Stimulated activated naive CD8-positive, alpha-beta T cell treated with anti-CD3 and anti-CD28 coated beads, Interleukin-15, Interleukin-2, amounts not matched to agents 100 ng/mL and 50 ng/mL, for 24 hours (primary cell): ENCODE results near the gene NR4A1.
A peak's percentile ranks its signal among the peaks of the same experiment; 100 is the strongest.

Experiments
- H3K27ac Mint-ChIP-seq: one replicate; pipeline ENCODE4 v1.8.0; 2021; ENCODE audit warnings: mild to moderate bottlenecking, mixed read lengths
- H3K27me3 Mint-ChIP-seq: one replicate; pipeline ENCODE4 v1.8.0; 2021; ENCODE audit warnings: mixed read lengths
- H3K36me3 Mint-ChIP-seq: one replicate; pipeline ENCODE4 v1.8.0; 2021; ENCODE audit warnings: low read depth, mixed read lengths
- H3K4me1 Mint-ChIP-seq: one replicate; pipeline ENCODE4 v1.8.0; 2021; ENCODE audit warnings: low read depth, mixed read lengths
- H3K4me3 Mint-ChIP-seq: one replicate; pipeline ENCODE4 v1.8.0; 2021; ENCODE audit warnings: mild to moderate bottlenecking, mixed read lengths
- H3K9me3 Mint-ChIP-seq: one replicate; pipeline ENCODE4 v1.8.0; 2021; ENCODE audit warnings: mixed read lengths

The NR4A1 gene

DNA sequence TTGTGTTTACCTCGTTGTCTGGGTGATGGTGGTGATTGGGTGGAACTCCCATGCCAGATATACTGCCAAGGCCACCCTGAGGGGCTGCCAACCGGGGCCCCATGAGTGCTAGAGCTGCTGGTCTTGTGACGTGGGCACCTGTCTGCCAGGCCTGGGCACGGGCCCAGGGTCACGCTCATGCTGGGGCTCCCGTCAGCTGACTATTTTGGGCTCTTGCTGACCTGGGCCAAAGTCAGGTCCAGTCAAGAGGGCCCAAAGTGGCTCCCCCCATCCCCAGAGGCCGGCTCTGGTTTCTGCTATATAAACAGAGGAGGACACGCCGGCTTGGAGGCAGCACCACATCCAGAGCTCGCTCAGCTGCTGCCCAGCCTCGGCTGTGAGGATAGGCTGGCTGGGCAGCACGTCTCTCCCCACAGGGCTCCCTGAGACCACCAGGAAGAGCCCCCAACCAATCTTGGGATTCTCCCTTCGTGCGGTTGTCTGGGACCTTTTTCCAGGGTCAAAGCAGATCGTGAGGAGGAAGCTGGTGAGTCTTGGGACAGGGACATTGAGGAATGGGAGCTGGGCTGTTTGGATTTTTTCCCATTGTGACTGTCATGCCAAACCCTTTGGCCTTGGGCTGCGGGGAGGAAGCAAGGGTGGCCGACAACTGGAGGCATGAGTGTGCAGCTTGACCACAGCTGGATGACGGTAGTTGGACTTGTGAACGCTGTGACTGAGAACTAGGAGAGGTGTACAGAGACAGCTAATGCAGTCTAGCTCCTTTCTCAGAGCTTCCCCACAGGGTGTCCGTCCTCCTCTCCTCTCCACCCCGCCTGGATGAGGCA is 7.6 kb upstream of the NR4A1 start:
- no peaks in the 10 kb centered on the region for H3K27me3 Mint-ChIP-seq
- H3K4me1 Mint-ChIP-seq = peaks cover 62% of the 10 kb centered on the region
- peaks cover 20% of the 10 kb centered on the region for H3K36me3 Mint-ChIP-seq
- no peak overlapping the region for H3K27ac Mint-ChIP-seq
- H3K9me3 Mint-ChIP-seq = no peaks in the 10 kb centered on the region
- no peak overlapping the region for H3K4me3 Mint-ChIP-seq

DNA sequence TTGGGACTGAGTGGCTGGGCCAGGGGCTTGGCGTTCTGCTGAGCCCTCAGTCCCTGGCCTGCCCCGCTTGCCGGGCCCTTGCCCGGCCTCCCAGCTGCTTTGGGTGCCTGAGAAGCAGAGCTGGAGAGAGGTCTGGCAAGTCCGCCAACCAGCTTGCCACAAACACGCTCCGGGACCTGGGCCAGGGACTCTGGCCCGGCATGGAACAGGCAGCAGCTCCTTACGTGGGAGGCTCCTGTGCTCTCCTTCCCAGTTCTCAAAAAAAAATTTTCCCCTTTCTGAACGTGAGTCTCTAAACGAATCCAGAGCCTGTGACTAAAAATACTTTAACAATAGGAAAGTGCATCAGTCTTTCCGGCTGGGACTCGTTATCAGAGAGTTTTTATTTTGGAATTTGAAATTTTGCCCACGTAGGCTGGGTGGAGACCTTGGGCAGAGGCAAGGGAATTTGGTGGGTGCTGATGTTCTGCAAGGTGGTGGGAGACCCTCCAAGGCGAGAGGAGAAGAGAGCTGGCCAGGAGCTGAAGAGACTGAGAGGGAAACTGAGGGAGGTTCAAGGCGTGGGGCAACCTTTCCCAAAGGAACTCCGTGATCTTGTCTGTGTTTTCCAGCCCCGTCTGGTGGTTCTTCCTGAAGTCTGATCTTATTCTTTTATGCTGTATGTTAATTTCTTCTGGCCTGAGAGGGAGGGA is 6.8 kb upstream of the NR4A1 start:
- peaks cover 58% of the 10 kb centered on the region for H3K4me1 Mint-ChIP-seq
- no peak overlapping the region for H3K4me3 Mint-ChIP-seq
- H3K27me3 Mint-ChIP-seq = no peaks in the 10 kb centered on the region
- H3K27ac Mint-ChIP-seq = no peak overlapping the region
- H3K36me3 Mint-ChIP-seq = peaks cover 23% of the 10 kb centered on the region
- no peaks in the 10 kb centered on the region for H3K9me3 Mint-ChIP-seq

DNA sequence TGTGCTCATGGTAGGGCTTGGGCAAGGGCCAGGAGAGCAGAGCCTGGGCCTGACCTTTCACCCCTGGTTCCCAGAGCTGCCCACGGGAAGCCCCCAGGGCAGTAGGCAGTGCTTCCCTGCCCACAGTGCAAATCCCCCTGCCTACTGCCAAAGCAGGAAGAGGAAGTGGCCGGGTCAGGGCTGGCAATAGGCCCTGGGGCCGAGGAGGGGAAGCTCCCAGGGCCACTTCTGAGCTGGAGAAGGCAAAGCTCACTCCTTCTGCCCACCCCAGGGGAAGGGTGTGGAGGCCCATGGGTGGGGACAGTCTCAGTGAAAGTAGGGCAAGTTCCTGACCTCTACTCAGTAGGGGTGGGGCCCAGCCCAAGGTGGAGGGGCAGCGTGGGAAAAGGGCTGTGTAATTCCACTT is 5.4 kb upstream of the NR4A1 start:
- Mint-ChIP-seq H3K9me3 (no peaks in the 10 kb centered on the region), H3K4me3 (no peak overlapping the region), H3K36me3 (peaks cover 26% of the 10 kb centered on the region), H3K4me1 (peaks cover 57% of the 10 kb centered on the region), H3K27me3 (no peaks in the 10 kb centered on the region), H3K27ac (peak overlapping the region; percentile 65)

DNA sequence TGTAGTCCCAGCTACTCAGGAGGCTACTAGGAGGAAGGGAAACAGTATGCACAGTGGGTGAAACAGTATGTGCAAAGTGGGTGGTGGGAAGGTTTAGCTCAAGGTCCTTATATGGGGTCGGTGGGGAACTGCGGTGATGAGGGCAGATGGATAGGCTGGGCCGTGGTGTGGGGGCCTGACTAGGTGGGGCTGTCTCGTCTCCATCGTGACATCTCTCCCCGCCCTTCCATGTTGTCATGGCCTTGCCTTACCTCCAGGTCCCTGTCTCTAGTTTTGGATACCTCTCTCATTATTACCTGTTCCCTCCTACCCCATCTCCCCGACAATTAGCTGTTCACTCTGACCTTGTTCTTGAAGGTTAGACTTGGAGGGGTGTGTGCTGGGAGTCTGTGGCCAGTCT is 4.4 kb upstream of the NR4A1 start:
- H3K4me3 Mint-ChIP-seq = no peak overlapping the region
- peak overlapping the region; percentile 40 for H3K27ac Mint-ChIP-seq
- peaks cover 47% of the 10 kb centered on the region for H3K4me1 Mint-ChIP-seq
- H3K27me3 Mint-ChIP-seq = no peaks in the 10 kb centered on the region
- H3K36me3 Mint-ChIP-seq = peaks cover 32% of the 10 kb centered on the region
- no peaks in the 10 kb centered on the region for H3K9me3 Mint-ChIP-seq

DNA sequence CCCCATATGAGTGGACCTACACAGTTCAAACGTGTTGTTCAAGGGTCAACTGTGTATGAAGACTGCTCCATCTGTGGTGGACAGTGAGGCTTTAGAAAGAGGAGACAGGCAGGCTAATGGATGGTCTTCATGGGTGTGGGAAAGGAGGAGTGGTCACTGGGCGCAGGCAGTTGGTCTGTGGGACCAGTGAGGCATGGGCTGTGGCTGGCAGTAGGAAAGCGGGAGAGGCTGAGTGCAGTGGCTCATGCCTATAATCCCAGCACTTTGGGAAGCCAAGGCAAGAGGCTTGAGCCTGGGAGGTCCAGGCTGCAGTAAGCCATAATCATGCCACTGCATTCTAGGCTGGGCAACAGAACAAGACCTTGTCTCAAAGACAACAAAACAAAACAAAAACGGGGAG is 2.0 kb upstream of the NR4A1 start:
- Mint-ChIP-seq H3K4me3 (peak overlapping the region; percentile 85), H3K27ac (peak overlapping the region; percentile 85), H3K36me3 (peaks cover 36% of the 10 kb centered on the region), H3K27me3 (no peaks in the 10 kb centered on the region), H3K4me1 (peaks cover 39% of the 10 kb centered on the region), H3K9me3 (no peaks in the 10 kb centered on the region)

DNA sequence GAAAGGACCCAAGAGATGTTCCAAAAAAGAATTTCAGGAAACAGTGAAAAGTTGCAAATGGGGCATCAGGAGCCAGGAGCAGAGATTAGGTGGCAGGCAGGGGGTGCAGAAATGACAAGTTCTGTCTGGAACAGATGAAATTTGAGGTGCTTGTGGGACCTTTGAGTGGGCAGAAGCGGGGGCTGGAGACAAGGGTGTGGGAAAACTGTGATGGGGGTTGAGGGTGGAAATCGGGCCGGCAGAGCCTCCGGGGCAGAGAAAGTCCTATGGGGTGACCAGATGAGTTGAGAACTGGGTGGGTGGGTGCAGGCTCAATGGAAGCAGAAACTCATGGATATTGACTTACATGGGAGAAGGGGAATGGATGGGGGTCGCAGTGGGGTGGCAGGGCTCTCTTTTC is 1.6 kb upstream of the NR4A1 start:
- Mint-ChIP-seq H3K4me1 (peaks cover 36% of the 10 kb centered on the region), H3K27me3 (no peaks in the 10 kb centered on the region), H3K4me3 (peak overlapping the region; percentile 85)

DNA sequence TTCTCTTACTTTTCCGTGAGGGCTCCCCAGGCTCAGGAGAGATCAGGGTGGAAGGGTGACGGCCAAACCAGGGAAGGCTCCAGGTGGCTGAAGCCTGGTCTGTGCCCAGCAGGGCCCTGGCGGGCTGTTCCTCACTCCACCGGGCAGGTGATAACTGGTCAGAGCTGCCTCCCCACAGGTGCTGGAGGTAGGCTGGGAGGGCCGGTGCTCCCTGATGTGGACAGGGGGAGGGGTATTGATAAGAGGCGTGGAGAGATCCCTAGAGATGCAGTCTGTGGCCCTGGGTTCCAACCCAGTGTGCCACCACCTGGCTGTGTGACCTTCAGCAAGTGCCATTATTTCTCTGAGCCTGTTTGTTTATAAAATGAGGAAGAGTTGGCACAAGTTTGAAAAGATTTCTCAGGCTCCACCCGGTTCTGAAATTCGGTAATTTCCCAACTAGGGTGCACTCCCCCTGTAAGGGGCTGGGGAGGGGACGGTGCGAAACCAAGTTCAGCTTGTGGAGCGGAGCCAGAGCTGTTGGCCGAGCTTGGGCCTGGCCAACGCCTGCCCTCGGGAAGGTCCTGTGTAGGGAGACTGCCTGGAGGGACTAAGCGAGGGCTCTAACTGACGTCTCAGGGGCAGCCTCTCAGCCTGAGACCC is 1.0 kb upstream of the NR4A1 start:
- H3K27ac Mint-ChIP-seq = peak overlapping the region; percentile 85
- peak overlapping the region; percentile 85 for H3K4me3 Mint-ChIP-seq
- H3K27me3 Mint-ChIP-seq = no peaks in the 10 kb centered on the region
- H3K4me1 Mint-ChIP-seq = peaks cover 35% of the 10 kb centered on the region
- peaks cover 33% of the 10 kb centered on the region for H3K36me3 Mint-ChIP-seq
- no peaks in the 10 kb centered on the region for H3K9me3 Mint-ChIP-seq

More for the DNA sequence above, 1.6 kb upstream of the NR4A1 start:
- H3K36me3 Mint-ChIP-seq = peaks cover 35% of the 10 kb centered on the region
- peak overlapping the region; percentile 85 for H3K27ac Mint-ChIP-seq
- H3K9me3 Mint-ChIP-seq = no peaks in the 10 kb centered on the region

DNA sequence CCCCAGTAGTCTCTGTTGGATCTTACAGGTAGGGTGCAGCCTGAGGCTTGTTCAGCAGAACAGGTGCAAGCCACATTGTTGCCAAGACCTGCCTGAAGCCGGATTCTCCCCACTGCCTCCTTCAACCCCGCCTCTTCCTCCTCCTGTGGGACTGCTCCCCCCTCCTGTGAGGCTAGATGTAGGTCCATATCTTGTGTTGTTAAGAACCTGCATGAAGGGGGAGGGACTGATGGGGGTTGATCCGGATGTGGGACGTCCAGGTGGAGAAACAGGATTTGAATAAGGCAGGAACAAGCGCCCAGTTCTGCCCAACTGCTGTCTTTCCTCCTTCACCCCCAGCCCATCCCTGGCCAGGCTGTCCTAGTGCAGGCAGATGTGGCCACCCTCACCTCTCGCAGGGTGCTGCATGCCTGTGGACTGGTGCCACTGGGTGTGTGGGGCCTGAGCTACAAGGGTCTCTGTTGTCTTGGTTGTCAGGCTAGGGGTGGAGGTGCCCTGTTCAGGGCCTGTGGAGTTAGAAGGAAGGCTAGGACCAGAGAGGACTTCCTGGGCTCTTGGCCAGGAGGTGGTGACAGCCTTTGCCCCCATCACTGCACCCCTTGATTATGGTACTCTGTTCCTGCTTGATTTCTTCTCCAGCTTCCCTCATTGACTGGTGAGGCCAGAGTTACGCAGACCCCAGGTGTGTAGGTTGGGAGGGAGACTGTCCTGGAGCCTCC is 1.4 kb downstream of the NR4A1 start:
- Mint-ChIP-seq H3K27ac (peak overlapping the region; percentile 95), H3K4me3 (peak overlapping the region; percentile 99), H3K4me1 (peaks cover 19% of the 10 kb centered on the region), H3K36me3 (peaks cover 46% of the 10 kb centered on the region), H3K9me3 (no peaks in the 10 kb centered on the region), H3K27me3 (no peaks in the 10 kb centered on the region)

DNA sequence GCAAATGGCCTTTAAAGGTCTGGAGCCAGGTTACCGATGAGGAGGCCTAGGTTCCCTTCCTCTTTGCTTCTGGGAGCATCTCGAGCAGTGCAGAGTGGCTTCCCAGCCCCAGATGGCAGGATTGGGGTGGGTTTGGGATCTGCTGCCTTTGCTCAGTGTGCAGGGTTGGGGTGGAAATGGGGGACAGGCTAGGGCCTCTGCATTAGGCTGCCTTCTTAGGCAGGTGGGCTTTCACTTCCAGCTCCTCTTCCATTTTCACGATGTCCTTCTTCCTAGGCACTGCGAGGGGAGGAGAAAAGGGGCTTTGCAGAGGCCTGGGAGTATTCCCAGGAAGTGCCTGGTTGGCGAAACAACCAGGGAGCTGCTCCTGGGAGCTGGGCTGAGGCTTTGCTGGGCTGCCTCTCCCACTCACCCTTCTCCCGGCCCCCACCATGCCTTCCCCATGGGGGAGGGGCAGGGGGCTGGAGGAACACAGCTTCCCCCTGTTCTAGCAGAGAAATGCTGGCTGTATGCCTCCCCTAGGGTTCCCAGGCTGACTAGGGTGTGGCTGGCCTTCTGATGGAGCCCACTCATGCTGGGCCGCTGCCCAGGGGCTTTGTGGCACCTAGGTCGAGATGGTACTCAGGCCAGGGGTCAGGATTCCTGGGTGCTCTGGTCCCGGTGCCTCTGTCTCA is 2.4 kb downstream of the NR4A1 start:
- peaks cover 19% of the 10 kb centered on the region for H3K4me1 Mint-ChIP-seq
- no peaks in the 10 kb centered on the region for H3K27me3 Mint-ChIP-seq
- peak overlapping the region; percentile 49 for H3K27ac Mint-ChIP-seq
- peak overlapping the region; percentile 99 for H3K4me3 Mint-ChIP-seq
- H3K9me3 Mint-ChIP-seq = no peaks in the 10 kb centered on the region
- peaks cover 54% of the 10 kb centered on the region for H3K36me3 Mint-ChIP-seq

DNA sequence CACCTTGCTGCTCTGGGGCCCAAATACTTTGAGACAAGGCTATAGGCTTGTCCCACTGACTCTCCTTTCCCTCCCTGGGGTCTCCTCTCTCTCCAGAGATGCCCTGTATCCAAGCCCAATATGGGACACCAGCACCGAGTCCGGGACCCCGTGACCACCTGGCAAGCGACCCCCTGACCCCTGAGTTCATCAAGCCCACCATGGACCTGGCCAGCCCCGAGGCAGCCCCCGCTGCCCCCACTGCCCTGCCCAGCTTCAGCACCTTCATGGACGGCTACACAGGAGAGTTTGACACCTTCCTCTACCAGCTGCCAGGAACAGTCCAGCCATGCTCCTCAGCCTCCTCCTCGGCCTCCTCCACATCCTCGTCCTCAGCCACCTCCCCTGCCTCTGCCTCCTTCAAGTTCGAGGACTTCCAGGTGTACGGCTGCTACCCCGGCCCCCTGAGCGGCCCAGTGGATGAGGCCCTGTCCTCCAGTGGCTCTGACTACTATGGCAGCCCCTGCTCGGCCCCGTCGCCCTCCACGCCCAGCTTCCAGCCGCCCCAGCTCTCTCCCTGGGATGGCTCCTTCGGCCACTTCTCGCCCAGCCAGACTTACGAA is 3.1 kb downstream of the NR4A1 start:
- Mint-ChIP-seq H3K27ac (peak overlapping the region; percentile 19), H3K4me3 (peak overlapping the region; percentile 99), H3K9me3 (no peaks in the 10 kb centered on the region), H3K36me3 (peaks cover 52% of the 10 kb centered on the region), H3K27me3 (no peaks in the 10 kb centered on the region), H3K4me1 (peaks cover 16% of the 10 kb centered on the region)

DNA sequence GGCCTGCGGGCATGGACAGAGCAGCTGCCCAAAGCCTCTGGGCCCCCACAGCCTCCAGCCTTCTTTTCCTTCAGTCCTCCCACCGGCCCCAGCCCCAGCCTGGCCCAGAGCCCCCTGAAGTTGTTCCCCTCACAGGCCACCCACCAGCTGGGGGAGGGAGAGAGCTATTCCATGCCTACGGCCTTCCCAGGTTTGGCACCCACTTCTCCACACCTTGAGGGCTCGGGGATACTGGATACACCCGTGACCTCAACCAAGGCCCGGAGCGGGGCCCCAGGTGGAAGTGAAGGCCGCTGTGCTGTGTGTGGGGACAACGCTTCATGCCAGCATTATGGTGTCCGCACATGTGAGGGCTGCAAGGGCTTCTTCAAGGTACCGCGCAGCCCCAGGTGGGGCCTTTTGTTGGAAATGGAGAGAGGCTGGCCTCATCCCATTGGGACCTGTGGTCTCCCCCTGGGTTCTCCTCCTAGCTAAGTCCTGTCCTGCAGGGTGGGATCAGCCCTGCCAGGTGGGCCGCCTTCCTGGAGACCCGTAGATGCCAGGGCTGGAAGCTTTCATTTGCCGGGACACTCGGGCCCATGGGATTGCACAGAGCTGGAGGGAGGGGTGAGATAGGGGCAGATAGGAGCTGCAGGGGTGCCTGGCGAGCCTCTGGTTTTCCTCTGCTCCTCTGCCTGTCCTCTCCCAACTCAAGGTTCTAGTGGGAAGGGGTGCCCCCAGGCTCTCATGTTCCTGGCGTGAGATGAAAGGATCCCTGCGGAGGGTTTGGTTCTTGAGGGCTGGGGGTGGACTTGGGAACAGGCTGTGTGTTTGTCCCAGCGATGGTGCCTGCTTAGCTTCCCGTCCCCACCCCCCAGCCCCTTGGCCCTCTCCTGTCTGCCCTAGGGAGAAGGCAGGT is 3.8 kb downstream of the NR4A1 start:
- Mint-ChIP-seq H3K4me3 (no peak overlapping the region), H3K36me3 (peaks cover 53% of the 10 kb centered on the region), H3K4me1 (peaks cover 8% of the 10 kb centered on the region), H3K27me3 (no peaks in the 10 kb centered on the region), H3K9me3 (no peaks in the 10 kb centered on the region), H3K27ac (no peak overlapping the region)

DNA sequence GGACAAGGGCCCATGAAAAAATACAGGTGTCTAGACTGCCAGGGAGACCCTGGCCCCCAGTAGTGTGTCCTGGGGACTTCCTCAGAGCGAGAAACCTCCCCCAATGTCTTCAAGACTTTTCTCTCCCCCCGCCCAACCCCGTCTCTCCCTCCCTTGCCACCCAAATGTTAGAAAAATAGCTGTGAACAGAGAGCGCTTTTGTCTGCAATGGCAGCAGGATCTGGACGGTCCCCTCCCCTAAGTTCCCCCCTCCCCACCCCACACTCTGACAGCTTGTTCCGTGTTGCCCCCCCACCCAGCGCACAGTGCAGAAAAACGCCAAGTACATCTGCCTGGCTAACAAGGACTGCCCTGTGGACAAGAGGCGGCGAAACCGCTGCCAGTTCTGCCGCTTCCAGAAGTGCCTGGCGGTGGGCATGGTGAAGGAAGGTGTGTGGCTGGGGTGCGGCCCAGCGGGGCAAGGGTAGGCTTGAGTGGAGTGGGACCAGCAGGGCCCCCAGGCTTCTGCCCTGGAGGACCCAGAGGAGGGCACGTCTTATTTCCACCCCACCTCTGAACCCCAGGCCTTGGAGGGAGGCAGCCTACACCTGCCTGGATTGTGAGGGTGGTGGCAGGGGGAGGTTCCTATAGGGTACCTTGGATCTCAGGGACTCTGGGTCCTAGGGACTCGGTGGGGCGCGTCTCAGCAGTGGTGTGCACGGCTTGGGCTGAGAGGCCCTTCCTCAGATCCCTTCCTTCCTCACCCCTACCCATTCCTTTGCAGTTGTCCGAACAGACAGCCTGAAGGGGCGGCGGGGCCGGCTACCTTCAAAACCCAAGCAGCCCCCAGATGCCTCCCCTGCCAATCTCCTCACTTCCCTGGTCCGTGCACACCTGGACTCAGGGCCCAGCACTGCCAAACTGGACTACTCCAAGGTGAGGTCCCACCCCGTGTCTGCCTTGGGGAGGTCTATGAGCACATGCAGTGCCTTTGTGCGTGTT is 4.8 kb downstream of the NR4A1 start:
- Mint-ChIP-seq H3K27me3 (no peaks in the 10 kb centered on the region), H3K27ac (peak overlapping the region; percentile 21), H3K4me1 (peaks cover 2% of the 10 kb centered on the region), H3K9me3 (no peaks in the 10 kb centered on the region), H3K4me3 (no peak overlapping the region), H3K36me3 (peaks cover 53% of the 10 kb centered on the region)
